Measurements from ENCODE around the gene SLC1A1.

The SLC1A1 gene

GRCh38 chr9:4489919-4490704, at the start of gene SLC1A1:
SLC1A1 (plus strand) TSS chr9:4490468; CDS start chr9:4490680, 212 bp downstream.
- DNase-seq (ENCODE audit: extremely low read depth, insufficient read length): peak; percentile 78

GRCh38 chr9:4442806-4443205, 47.5 kb upstream of the SLC1A1 start:
- Histone ChIP-seq H3K36me3 (ENCODE audit: control insufficient read depth, insufficient read depth, low read length) (no peaks in the 10 kb centered on the region), H3K27me3 (replicated peaks; ENCODE audit: control insufficient read depth, insufficient read depth, low read length) (no peaks in the 10 kb centered on the region), H3K4me3 (replicated peaks; ENCODE audit: low read depth, low read length) (no peak overlapping the region)
- DNase-seq (ENCODE audit: extremely low read depth, insufficient read length): no peak
- TF ChIP-seq, protein P1, sequence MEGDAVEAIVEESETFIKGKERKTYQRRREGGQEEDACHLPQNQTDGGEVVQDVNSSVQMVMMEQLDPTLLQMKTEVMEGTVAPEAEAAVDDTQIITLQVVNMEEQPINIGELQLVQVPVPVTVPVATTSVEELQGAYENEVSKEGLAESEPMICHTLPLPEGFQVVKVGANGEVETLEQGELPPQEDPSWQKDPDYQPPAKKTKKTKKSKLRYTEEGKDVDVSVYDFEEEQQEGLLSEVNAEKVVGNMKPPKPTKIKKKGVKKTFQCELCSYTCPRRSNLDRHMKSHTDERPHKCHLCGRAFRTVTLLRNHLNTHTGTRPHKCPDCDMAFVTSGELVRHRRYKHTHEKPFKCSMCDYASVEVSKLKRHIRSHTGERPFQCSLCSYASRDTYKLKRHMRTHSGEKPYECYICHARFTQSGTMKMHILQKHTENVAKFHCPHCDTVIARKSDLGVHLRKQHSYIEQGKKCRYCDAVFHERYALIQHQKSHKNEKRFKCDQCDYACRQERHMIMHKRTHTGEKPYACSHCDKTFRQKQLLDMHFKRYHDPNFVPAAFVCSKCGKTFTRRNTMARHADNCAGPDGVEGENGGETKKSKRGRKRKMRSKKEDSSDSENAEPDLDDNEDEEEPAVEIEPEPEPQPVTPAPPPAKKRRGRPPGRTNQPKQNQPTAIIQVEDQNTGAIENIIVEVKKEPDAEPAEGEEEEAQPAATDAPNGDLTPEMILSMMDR (IDR thresholded peaks at IDR 0.05; ENCODE audit: insufficient read depth, low read length, poor library complexity, severe bottlenecking): no peak

More at GRCh38 chr9:4489919-4490704, at the start of gene SLC1A1:
- no peaks in the 10 kb centered on the region for H3K27me3 ChIP-seq (replicated peaks; ENCODE audit: control insufficient read depth, insufficient read depth, low read length)
- TF ChIP-seq, protein P1 (IDR thresholded peaks at IDR 0.05; ENCODE audit: insufficient read depth, low read length, poor library complexity, severe bottlenecking): no peak
- H3K4me3 ChIP-seq (replicated peaks; ENCODE audit: low read depth, low read length): peak within 1 kb of the TSS; percentile 95
- no peaks in the 10 kb centered on the region for H3K36me3 ChIP-seq (ENCODE audit: control insufficient read depth, insufficient read depth, low read length)

GRCh38 chr9:4443439-4443838, 46.8 kb upstream of the SLC1A1 start:
- no peaks in the 10 kb centered on the region for H3K27me3 ChIP-seq (replicated peaks; ENCODE audit: control insufficient read depth, insufficient read depth, low read length)
- no peak for DNase-seq (ENCODE audit: extremely low read depth, insufficient read length)
- TF ChIP-seq, protein P1 (IDR thresholded peaks at IDR 0.05; ENCODE audit: insufficient read depth, low read length, poor library complexity, severe bottlenecking): no peak

DNA sequence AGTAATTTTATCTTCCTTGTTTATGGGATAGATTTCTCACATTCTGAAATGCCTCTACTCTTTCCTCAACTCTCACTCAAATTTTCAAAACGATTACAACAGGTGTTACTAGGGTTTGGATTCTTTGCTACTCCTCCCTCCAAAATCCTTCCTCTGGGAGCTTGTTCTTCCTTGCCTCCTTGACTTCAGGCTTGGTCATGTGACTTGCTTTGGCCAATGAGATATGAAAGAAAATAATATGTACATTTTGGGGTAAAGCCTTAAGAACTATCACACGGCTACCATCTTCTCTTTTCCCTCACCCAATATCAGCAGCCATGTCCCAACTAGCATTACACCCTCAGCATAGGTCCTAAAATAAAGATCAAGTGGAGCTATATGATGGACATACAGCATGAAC, 28.8 kb upstream of the SLC1A1 start:
- Histone ChIP-seq H3K27me3 (replicated peaks; ENCODE audit: control insufficient read depth, insufficient read depth, low read length) (no peaks in the 10 kb centered on the region), H3K4me3 (replicated peaks; ENCODE audit: low read depth, low read length) (no peak overlapping the region), H3K36me3 (ENCODE audit: control insufficient read depth, insufficient read depth, low read length) (no peaks in the 10 kb centered on the region)
- TF ChIP-seq, protein P1 (IDR thresholded peaks at IDR 0.05; ENCODE audit: insufficient read depth, low read length, poor library complexity, severe bottlenecking): no peak
- DNase-seq (ENCODE audit: extremely low read depth, insufficient read length): no peak

More at GRCh38 chr9:4443439-4443838, 46.8 kb upstream of the SLC1A1 start:
- no peaks in the 10 kb centered on the region for H3K36me3 ChIP-seq (ENCODE audit: control insufficient read depth, insufficient read depth, low read length)
- H3K4me3 ChIP-seq (replicated peaks; ENCODE audit: low read depth, low read length): no peak overlapping the region

- no peak for DNase-seq (ENCODE audit: extremely low read depth, insufficient read length)
- Histone ChIP-seq H3K36me3 (ENCODE audit: control insufficient read depth, insufficient read depth, low read length) (no peaks in the 10 kb centered on the region), H3K27me3 (replicated peaks; ENCODE audit: control insufficient read depth, insufficient read depth, low read length) (no peaks in the 10 kb centered on the region), H3K4me3 (replicated peaks; ENCODE audit: low read depth, low read length) (no peak overlapping the region)
- TF ChIP-seq, protein P1 (IDR thresholded peaks at IDR 0.05; ENCODE audit: insufficient read depth, low read length, poor library complexity, severe bottlenecking): no peak
Observed at GRCh38 chr9:4463824-4464223, 26.4 kb upstream of the SLC1A1 start.
